CD4-positive, alpha-beta T cell treated with Interferon gamma for 1 hour (primary cell): ENCODE data around the gene HPN.
"Not testable (repeated sequence)": the region's sequence is repeated elsewhere in the genome, so short reads cannot be mapped to it uniquely, and the experiment has no call there.

ENCODE experiments used
- DNase-seq: peaks from one replicate; pipeline ENCODE4 v3.0.0-alpha.2; 2020

HPN gene

DNA sequence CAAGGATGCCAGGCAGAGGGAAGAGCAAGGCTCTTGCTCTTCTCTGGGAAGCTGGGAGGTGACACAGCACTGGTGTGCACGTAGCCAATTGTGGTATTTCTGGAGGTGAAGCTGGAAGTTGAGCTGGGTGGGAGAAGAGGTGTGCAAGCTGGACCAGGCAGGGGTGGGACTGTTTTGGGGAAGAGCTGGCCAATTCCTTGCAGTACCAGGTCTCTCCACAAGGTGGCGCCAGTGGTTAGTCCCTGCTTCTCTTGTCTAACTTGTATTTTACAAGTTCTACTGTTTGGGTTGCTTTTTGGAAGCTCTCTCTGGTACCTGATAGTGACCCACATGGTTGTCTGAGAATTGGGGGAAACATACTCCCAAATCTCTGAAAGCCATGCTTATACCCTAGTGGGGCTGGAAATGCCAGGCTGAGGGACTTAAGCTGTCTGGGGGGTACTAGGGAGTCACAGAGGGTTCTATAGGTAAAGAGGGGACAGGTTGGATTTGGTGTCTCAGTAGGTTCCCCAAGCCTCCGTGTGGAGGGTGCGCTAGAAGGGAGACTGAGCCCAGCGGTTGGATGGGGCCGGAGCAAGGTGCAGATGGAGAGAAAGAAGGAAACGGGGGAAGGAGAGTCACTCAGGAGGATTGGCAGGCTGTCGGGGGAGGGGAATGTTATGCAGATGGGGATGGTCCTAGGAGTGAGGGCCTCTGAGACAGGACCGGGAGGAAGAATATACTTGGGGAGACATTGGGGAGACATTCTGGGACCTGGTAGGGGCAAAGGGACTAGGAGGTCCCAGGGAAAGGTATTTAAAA, 3.0 kb downstream of the HPN start:
- peak; percentile 31 for DNase-seq

DNA sequence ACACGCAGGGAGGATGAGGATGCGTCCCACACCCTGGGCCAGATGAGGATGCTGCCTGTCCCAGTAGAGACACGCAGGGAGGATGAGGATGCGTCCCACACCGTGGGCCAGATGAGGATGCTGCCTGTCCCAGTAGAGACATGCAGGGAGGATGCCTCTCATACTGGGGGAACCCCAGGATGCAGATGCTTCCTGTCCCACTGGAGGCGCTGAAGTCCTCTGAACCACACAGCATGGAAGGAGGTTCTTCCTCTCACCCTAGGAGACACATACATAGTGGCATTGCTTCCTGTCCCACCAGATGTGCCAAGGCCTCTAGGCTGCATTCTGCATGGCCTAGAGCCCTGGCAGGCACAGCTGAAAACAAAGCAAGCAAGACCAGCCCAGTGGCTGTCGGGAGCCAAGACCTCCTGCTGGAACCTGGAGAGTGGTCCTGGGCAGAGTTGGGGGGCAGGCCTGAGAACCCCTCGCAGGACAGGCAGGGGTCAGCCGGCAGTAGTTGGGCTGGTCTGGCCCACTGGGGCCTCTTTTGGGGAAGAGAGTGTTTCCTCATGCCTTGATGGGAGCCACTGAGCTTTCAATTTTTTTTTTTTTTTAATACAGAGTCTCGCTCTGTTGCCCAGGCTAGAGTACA, 4.3 kb downstream of the HPN start:
- peak; percentile 50 for DNase-seq

DNA sequence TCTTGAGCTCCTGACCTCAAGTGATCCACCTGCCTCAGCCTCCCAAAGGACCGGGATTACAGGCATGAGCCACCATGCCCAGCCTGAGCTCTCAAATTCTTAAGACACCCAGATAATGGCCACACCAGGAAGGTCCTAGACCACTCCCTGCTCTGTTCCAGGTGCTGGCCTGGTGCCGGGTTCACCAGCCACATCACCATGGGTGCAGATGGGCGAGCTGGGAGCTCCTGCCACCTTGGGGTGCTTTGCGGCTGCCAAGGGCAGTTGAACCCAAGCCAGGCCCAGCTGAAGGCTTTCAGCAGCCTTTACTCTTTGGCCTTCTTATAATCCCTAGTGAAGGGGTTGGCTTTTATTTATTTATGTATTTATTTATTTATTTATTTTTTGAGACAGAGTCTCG, 4.9 kb downstream of the HPN start:
- DNase-seq, result no peak

DNA sequence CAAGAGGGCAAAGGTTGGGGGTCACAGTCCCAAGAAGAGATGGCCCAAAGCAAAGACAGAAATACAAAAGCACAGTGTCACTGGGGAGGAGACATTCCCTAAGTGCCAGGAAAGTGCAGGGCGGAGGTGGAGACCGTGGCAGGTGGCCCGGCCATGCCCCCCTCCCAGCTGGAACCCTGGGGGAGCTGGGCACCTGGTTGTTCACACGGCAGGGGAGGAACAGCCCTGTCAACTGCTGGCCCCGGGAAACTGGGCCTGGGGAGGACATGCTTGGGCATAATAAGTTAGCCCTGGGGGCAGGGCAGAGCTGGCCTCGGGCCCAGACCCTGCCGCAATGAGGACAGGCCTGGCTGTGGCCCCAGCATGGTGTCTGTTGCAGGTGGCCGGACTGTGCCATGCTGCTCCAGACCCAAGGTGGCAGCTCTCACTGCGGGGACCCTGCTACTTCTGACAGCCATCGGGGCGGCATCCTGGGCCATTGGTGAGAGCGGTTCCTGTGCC, 7.4 kb downstream of the HPN start:
- no peak for DNase-seq

DNA sequence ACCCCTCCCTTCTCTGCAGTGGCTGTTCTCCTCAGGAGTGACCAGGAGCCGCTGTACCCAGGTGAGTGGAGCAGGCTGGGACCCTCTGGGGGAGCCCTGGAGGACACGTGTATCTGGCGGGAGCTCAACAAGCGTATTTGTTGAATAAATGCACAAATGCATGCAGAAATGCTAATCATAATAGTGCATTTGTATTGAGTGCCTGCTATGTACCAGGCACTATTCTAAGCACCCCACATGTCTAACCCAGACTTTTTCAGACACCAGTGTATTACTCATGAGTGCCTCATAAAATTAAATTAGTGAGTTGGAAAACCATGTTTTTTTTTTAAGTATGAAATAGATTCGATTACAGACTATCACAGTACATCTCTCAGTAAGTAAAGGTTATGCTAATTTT, 7.9 kb downstream of the HPN start:
- DNase-seq, result no peak

DNA sequence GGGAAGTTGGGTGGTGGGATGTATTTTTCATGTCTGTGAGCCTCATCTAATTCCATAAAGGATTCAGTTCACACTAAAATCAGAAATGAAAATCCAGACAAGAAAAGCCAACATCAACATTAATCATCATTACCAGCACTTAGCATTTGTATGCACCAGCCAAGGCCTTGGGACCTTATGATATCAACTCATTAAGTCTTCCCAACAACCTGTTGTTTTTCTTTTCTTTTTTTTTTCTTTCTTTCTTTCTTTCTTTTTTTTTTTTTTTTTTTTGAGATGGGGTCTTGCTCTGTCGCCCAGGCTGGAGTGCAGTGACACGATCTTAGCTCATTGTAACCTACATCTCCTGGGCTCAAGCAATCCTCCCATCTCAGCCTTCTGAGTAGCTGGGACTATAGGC, 9.1 kb downstream of the HPN start:
- not testable (repeated sequence) for DNase-seq

DNA sequence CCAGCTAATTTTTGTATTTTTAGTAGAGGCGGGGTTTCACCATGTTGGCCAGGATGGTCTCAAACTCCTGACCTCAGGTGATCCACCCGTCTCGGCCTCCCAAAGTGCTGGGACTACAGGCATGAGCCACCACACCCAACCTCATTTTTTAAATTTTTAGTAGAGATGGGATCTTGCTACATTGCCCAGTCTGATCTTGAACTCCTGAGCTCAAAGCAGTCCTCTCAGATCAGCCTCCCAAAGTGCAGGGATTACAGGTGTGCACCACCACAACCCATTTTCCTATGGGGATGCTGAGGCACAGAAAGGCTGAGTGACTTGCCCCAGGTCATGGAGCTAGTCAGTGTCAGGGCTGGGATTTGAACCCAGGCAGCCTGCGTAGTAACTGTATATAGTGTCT, 9.7 kb downstream of the HPN start:
- DNase-seq, result not testable (repeated sequence)

DNA sequence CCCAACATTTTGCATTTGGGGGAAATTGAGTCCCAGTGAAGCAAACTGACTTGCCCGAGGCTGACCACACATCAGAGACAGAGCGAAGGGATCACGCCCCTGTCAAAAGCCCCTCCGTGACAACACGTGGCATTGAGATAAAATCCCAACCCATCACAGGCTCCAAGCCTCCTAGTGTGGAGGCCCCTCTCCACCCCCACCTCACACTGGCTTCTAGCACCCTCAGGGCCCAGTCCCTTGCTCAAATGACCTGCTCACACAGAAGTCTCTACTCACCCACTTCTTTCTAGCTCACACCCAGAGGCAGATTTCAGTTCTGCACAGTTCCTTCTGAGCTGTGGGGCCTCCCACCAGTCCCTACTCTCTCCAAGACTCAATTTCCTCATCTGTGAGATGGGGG, 10.3 kb downstream of the HPN start:
- no peak for DNase-seq

DNA sequence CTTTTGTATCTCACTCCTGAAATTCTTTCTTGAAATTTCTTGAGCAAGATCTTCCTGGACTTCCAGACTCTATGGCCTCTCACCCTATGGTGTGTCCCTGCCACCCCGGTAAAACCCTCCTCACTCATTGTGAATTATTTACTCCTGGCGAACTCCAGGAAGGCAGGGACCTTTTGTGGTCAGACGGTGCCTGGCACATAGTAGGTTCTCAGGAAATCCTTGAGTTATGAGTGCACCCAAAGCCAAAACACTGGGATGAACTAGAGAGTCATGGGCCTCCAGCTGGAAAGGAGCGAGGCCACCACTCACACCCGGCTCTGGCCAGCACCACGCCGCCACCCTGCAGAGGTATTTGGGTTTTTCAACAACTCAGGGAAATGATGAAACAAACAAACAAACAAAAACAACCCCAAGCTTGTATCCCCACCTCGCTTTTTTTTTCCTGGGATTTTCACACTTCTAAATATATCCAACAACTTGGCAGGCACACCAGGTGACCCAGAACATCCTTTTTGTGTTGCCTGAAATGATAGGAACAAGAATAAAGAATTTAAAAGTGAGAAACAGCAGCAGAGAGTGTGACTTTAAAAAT, 11.2 kb downstream of the HPN start:
- DNase-seq, result no peak

DNA sequence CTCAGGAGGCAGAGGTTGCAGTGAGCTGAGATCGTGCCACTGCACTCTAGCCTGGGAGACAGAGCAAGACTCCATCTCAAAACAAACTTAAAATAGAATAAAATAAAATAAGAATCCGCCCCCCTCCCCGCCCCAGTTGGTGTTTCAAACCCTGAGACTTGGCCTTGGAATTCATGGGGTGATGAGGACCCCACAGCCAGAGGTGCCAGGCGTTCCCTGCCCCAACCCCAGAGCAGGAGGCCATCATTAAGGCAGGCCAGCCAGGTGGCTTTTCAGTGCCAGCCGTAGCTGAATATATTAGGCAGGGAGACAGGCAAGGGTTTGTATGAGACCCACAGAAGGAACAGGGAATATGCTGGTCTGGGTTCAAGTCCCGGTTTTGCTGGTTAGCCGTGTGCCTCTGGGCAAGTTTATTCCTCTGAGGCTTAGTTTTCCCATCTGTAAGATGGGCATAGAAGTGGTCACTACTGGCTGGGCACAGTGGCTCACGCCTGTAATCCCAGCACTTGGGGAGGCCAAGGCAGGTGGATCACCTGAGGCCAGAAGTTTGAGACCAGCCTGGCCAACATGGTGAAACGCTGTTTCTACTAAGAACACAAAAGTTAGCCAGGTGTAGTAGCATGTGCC, 12.3 kb downstream of the HPN start:
- no peak for DNase-seq

DNA sequence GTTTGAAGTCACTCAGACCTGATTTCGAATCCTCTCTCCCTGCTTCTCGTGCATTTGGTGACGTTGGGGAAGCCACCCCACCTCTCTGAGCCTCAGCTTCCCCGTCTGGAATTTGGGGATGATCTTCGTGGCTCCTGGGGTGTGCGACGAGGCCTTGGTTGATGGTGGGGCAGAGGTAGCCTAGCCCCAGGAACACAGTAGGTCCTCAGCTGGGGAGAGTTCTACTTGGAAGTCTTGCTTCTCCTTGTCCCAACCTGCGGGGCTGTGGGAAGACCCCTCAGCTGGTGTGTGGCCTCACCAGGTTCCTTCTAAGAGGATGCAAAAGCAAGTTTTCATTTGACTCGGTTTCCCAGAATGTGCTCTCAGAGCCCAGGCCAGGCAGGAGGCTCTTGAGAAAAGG, 13.1 kb downstream of the HPN start:
- DNase-seq, result no peak

DNA sequence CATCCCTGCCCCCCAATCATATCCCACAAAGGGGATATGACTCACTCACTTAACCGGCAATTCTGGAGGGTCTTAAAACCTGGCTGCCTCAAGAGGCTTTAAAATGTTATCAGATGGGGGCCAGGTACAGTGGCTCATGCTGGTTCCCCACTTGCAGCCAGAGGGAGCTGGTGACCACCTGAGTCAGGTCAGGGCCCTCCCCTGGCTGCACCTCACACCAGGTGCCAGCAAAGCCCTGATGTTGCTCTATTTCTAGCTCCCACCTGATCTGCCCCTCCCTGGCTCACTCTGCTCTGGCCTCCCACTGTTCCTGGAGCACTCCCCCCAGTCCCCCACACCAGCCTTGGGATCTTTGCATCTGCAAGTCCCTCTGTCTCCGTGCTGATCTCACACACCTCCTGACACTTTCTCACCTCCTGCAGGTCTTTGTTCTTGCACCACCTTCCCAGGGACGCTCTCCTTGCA, 14.2 kb downstream of the HPN start:
- no peak for DNase-seq

DNA sequence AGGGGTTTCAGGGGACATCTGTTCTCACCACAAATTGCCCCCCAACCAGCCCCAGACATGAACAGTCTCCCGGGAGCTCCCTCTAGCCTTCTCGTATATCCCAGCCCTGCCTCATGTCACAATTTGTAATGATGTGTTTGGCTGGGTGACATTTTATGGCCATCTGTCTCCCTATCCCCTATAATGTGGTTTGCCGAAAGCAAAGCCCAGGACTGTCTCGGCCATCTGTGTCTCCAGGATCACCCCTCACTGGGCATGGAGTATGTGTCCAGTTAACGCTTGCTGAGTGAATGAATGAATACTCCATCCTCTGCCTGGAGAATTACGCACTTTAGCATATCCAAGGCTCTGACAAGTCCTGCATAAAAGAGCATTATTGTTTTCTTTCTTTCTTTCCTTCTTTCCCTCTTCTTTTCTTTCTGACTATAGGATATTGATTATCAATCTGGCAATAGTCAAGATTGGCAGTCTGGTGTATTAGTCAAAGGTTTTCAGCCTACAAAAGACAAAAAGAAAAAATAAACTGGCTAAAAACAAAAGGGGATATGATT, 15.1 kb downstream of the HPN start:
- no peak for DNase-seq

DNA sequence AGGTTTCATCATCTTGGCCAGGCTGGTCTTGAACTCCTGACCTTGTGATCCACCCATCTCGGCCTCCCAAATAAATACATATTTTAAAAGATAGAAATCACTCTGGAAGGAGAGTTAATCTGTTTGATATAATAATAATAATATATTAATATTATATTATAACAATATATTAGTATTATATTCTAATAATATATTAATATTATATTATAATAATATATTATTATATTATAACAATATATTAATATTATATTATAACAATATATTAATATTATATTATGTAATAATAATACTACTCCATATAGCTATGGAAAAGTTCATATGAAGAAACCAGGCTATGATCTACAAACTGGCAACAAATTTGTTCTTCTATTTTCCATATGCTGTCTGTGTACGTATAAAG, 16.8 kb downstream of the HPN start:
- no peak for DNase-seq

DNA sequence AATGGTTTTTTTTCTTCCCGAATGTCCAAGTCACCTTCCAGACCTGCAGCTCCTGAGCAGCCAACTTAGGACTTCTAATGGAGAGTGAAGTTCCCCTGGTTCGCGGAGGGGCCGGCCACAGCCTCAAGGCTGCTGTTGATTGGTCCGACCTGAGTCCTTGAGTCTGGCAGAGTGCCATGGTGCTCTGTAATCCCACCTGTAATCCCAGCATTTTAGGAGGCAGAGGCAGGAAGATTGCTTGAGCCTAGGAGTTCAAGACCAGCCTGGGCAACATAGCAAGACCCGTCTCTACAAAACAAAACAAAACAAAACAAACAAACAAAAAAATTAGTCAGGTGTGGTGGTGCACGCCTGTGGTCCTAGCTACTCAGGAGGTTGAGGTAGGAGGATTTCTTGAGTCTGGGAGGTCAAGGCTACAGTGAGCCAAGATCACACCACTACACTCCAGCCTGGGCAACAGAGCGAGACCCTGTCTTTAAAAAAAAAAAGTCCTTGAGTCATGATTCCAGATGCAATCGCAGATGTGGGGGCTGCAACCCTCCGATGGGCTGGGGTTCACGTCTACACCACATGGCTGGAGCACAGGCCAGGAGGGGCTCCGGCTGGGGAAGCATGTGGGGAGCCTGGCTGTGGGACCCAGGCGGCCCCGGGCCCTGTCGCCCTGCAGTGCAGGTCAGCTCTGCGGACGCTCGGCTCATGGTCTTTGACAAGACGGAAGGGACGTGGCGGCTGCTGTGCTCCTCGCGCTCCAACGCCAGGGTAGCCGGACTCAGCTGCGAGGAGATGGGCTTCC, 17.7 kb downstream of the HPN start:
- DNase-seq, result no peak

DNA sequence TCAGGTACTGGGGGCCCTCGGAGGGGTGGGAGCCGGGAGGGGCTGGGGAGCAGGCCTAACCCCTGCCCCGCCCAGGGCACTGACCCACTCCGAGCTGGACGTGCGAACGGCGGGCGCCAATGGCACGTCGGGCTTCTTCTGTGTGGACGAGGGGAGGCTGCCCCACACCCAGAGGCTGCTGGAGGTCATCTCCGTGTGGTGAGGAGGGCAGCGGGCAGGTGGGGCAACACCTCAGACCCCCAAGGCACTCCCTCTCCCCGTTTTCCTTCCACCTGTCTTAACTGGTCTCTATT, 18.2 kb downstream of the HPN start:
- DNase-seq, result no peak

DNA sequence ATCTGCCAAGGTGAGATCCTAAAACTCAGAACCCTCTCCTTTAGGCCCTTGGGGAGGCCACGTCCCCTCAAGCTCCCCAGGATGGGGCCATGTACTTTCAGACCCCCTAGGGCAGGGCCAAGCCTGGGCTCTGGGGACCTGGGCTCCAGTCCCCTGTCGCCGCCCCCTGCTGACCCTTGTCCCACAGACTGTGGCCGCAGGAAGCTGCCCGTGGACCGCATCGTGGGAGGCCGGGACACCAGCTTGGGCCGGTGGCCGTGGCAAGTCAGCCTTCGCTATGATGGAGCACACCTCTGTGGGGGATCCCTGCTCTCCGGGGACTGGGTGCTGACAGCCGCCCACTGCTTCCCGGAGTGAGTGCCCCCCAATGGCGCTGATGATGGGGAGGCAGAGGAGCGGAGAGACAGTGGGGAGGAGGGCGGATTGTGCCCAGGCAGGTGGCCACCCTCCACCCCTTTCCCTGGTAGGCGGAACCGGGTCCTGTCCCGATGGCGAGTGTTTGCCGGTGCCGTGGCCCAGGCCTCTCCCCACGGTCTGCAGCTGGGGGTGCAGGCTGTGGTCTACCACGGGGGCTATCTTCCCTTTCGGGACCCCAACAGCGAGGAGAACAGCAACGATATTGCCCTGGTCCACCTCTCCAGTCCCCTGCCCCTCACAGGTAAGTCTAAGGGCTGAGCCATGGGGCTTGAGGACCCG, 18.8 kb downstream of the HPN start:
- no peak for DNase-seq

DNA sequence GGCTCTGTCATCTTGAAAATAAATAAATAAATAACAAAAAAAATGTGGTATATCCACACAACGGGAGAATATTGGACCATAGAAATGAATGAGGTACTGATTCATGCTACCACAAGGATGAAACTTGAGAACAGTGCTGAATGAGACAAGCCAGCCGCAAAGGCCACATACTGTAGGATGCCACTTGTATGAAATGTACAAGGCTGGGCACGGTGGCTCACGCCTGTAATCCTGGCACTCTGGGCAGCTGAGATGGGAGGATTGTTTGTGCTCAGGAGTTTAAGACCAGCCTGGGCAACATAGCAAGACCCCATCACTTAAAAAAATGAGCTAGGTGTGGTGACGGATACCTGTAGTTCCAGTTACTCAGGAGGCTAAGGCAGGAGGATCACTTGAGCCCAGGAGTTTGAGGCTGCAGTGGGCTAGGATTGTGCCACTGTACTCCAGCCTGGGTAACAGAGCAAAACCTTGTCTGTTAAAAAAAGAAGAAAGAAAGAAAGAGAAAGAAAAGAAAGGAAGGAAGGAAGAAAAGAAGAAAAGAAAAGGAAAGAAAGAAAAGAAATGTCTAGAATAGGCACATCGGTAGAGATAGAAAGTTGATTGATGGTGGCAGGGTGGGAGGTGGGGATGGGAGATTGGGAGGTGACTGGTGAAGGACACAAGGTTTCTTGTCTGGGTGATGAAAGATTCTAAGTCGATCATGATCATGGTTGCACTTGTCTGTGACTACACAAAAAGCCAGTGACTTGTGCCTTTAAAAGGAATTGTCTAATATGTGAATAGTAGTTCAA, 20.3 kb downstream of the HPN start:
- no peak for DNase-seq

DNA sequence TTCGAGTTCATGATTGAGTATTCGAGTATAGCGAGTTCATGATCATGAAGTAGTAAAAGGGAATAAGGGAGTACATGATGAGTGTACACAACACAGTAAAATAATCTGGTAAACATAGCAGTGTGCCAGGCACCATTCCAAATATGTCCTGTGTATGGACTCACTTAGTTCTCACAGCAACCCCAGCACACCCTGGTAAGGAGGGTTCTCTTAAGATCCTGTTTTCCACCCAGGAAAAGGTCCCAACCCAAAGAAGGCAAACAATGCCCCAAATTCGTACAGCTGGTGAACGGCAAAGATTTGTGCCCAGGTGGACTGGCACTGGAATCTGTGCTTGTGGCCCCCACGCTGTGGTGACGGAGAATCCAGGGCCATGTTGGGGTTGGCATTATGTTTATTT, 21.4 kb downstream of the HPN start:
- DNase-seq, result no peak

DNA sequence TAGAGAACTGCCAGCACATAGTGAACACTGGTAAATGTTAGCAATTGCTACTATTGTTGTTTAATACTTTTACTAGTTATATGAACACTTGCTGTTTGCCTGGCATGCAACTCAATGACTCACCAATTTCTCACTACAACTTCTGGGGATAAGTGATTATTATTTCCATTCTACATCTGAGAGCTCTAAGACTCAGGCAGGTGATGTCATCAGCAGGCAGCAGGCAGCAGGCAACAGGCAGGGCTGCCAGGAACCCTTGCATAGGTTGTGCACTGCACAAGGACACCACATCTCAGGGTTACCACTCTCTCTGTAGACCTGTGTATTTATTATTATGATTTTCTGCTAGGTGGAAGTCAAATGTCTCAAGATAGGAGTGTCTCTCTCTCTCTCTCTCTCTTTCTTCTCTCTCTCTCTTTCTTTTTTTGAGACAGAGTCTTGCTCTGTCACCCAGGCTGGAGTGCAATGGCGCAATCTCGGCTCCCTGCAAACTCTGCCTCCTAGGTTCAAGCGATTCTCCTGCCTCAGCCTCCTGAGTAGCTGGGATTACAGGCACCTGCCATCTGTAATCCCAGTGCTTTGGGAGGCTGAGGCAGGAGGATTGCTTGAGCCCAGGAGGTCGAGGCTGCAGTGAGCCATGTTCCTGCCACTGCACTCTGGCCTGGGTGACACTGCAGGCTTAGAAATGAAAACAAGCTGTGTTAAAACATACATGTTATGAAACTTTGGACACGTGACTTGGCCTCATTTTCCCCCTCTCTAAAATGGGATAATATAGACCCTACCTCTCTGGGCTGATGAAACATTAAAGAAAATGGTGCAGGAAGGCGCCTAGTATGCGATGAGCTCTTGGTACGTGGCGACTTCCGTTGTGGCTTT, 22.7 kb downstream of the HPN start:
- no peak for DNase-seq
